NCI-H2081 treated with DMSO at 0.1 percent for 48 hours (cell line): ENCODE data around the gene GADD45G.

ENCODE experiments used
- DNase-seq: peaks from one replicate; lab custom pipeline; 2025; lab: John Stamatoyannopoulos, UW

The GADD45G gene

DNA sequence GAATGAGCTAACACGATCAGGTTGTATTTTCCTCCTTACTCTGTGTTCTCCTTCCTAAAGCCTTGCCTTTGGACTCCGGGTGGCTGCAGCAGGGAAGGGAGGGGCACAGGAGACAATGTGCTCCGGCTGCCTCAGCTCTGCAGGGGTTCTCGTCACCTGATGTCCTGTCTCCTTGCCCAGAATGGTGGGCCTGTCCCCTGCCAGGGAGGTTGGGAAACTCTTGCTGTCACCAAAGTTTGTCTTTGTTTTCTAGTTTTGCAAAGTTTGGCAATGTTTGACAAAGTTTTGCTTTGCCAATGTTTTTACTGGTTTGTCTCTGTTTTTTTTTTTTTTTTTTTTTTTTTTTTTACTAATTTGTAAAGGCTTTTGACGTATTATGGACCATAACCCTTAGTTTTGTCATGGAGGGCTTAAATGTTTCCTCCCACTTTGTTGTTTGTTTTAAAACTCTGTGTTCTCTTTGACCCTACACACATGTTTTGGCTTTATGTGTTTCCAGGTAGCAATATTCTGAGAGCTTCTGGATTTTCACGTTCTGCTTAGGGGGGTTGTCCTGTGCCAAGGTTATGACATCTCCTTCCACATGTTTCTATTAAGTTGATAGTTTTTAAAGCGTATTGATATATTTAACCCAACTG is 49.3 kb downstream of the GADD45G start:
- DNase-seq, result no peak

DNA sequence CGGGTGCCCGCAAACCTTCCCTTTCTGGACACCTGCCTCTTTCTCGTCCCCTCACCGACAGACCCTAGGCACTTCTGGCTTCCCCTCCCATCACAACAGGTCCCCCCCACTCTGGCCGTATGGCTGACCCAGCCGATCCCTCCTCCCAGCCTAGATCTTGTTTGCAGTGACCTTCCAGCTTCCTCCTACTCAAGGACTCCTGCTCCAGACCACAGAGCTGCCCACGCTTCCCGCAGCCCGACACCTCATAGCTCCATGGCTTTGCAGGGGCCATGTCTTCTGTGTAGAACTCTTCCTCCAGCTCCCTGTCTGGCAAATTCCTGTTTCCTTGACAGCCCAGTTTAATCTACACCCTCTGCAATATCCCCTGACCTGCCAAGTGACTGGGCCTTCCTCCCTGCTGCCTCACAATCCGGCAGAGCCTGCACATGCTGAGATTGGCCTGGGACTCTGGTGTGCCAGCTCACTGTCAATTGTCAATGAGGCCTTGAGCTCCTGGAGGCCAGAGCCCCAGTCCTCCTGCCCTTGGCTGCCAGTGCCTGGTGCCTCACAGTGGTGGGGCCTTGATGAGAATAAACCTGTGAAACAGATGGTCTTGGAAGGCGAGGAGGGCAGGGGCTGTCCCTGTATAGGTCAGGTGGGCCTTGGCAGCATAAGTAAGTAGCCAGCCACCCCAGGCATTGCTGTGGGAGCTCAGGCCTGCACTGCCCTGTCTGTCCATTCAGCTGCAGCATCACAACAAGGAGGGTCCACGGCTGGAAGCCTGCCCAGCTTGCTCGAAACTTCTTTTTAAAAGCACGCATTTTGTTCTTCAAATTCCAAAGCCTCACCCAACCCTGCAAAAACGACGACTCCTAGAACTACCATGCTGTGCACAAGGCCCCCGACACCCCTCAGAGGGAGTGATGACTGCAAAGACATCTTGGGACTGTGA is 50.5 kb downstream of the GADD45G start:
- no peak for DNase-seq
